ENCODE measurements around the gene LAMA2. TPM values are rescaled to one million over a fixed set of nuclear protein-coding genes. Genes with fewer than 3 reads are reported as not detected.

The LAMA2 gene
- total and polyA plus RNA-seq, 2 experiments from 2014 or later: 0.91 to 6.4 TPM

- TF ChIP-seq ZNF462 (CRISPR knock-in tag; IDR thresholded peaks at IDR 0.05): no peak
- no peak for TF ChIP-seq POLR2AphosphoS5 (IDR thresholded peaks at IDR 0.05; ENCODE audit: low read depth)
- no peak for TF ChIP-seq CTCF (conservative IDR thresholded peaks at IDR 0.05; ENCODE audit: low read depth in 2 of 2)
Observed at GRCh38 chr6:129104131-129104530, 221.2 kb downstream of the LAMA2 start (continued).

GRCh38 chr6:129104560-129104959 lies 221.6 kb downstream of the LAMA2 start:
- Mint-ChIP-seq H3K4me3 (no peak overlapping the region; the same call in 2 of the 3 replicates), H3K4me1 (peaks cover 22% of the 10 kb centered on the region), H3K9me3 (no peaks in the 10 kb centered on the region), H3K36me3 (ENCODE audit: low read depth) (no peaks in the 10 kb centered on the region), H3K27ac (peak overlapping the region; percentile 36; the same call in 1 of the 2 replicates), H3K27me3 (ENCODE audit: insufficient read depth, low read depth, poor library complexity) (no peaks in the 10 kb centered on the region)
- ATAC-seq: no peak
- DNase-seq (ENCODE audit: low spot score): no peak
- Histone ChIP-seq H3K79me2 (replicated peaks; ENCODE audit: insufficient read depth) (no peaks in the 10 kb centered on the region), H3K9me2 (ENCODE audit: insufficient read depth) (no peaks in the 10 kb centered on the region), H3K36me3 (ENCODE audit: insufficient read depth) (no peaks in the 10 kb centered on the region), H3K4me3 (no peak overlapping the region), H4K20me1 (replicated peaks; ENCODE audit: insufficient read depth) (no peaks in the 10 kb centered on the region), H3K27ac (ENCODE audit: low read depth) (no peak overlapping the region), H3K4me1 (ENCODE audit: insufficient read depth) (peaks cover 25% of the 10 kb centered on the region), H3K4me2 (no peak overlapping the region), H3F3A (replicated peaks; ENCODE audit: low read depth) (no peaks in the 10 kb centered on the region), H3K27me3 (ENCODE audit: insufficient read depth) (no peaks in the 10 kb centered on the region), H2AFZ (no peak overlapping the region; the same call in 1 of the 2 replicates)
- TF ChIP-seq JUNB (IDR thresholded peaks at IDR 0.05; ENCODE audit: unreplicated experiment): no peak
- TF ChIP-seq CTCF (conservative IDR thresholded peaks at IDR 0.05; ENCODE audit: low read depth in 2 of 2): no peak
- TF ChIP-seq, protein P1, sequence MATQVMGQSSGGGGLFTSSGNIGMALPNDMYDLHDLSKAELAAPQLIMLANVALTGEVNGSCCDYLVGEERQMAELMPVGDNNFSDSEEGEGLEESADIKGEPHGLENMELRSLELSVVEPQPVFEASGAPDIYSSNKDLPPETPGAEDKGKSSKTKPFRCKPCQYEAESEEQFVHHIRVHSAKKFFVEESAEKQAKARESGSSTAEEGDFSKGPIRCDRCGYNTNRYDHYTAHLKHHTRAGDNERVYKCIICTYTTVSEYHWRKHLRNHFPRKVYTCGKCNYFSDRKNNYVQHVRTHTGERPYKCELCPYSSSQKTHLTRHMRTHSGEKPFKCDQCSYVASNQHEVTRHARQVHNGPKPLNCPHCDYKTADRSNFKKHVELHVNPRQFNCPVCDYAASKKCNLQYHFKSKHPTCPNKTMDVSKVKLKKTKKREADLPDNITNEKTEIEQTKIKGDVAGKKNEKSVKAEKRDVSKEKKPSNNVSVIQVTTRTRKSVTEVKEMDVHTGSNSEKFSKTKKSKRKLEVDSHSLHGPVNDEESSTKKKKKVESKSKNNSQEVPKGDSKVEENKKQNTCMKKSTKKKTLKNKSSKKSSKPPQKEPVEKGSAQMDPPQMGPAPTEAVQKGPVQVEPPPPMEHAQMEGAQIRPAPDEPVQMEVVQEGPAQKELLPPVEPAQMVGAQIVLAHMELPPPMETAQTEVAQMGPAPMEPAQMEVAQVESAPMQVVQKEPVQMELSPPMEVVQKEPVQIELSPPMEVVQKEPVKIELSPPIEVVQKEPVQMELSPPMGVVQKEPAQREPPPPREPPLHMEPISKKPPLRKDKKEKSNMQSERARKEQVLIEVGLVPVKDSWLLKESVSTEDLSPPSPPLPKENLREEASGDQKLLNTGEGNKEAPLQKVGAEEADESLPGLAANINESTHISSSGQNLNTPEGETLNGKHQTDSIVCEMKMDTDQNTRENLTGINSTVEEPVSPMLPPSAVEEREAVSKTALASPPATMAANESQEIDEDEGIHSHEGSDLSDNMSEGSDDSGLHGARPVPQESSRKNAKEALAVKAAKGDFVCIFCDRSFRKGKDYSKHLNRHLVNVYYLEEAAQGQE (IDR thresholded peaks at IDR 0.05; ENCODE audit: unreplicated experiment): no peak
- TF ChIP-seq, protein P2, sequence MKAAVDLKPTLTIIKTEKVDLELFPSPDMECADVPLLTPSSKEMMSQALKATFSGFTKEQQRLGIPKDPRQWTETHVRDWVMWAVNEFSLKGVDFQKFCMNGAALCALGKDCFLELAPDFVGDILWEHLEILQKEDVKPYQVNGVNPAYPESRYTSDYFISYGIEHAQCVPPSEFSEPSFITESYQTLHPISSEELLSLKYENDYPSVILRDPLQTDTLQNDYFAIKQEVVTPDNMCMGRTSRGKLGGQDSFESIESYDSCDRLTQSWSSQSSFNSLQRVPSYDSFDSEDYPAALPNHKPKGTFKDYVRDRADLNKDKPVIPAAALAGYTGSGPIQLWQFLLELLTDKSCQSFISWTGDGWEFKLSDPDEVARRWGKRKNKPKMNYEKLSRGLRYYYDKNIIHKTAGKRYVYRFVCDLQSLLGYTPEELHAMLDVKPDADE (IDR thresholded peaks at IDR 0.05): no peak
- no peak for TF ChIP-seq STAT1 (IDR thresholded peaks at IDR 0.05; ENCODE audit: unreplicated experiment)
- no peak for TF ChIP-seq EZH2 (IDR thresholded peaks at IDR 0.05; ENCODE audit: low read depth, unreplicated experiment)
- no peak for TF ChIP-seq ZNF331 (CRISPR knock-in tag; IDR thresholded peaks at IDR 0.05; ENCODE audit: low read depth)
- TF ChIP-seq NANOG (IDR thresholded peaks at IDR 0.05; ENCODE audit: borderline replicate concordance): no peak
- TF ChIP-seq POLR2AphosphoS5 (IDR thresholded peaks at IDR 0.05; ENCODE audit: low read depth): no peak
